NCI-H2227 (cell line): ENCODE data around the gene OR2AK2.
A peak's percentile ranks its signal among the peaks of the same experiment; 100 is the strongest.

ENCODE experiments used
- DNase-seq: peaks from one replicate; lab custom pipeline; 2025; ENCODE audit not compliant: unreplicated experiment; lab: John Stamatoyannopoulos, UW

Gene OR2AK2, protein sequence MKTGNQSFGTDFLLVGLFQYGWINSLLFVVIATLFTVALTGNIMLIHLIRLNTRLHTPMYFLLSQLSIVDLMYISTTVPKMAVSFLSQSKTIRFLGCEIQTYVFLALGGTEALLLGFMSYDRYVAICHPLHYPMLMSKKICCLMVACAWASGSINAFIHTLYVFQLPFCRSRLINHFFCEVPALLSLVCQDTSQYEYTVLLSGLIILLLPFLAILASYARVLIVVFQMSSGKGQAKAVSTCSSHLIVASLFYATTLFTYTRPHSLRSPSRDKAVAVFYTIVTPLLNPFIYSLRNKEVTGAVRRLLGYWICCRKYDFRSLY

DNA sequence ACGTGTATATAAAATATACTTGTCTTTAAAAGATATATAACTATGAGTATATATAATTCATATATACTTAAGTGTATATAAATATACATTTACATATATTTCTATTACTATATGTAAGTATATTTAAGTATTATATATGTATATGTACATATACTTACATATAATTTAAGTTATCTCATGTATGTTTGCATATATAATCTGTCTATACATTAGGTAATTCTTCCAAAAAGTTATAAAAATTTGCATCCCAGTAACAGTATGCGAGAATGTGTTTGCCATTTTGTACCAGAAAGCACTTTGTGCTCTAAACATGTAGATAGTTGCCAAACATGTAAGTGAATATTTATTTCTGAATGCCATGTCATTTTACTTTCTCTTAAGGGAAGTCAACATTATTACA lies at the start of gene OR2AK2:
Gene OR2AK2, plus strand, starts transcription at position 301 of the 400 bp plus-strand sequence. CDS start 144 bp downstream, outside the sequence.
- no peak for DNase-seq

DNA sequence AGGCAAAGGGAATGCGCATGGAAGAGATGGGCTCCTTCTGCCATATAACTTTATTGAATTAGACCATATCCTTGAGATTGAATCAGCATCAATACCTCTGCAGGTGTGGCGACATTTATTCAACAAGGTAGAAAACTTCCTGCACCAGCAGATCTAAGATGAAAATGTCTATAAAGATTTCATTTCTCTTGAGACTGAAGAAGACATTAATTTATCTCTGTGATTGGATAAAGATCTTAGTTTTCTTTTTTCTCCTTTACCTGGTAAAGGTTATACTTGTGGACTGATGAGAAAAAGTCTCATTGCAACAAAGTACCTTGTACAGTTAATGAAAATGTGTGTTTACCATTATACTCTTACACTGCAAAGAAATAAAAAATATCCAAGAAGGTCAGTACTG lies 45.1 kb upstream of the OR2AK2 start, which contains the start of gene OR2T8:
Gene OR2T8, plus strand, starts transcription at position 301 of the 400 bp plus-strand sequence. CDS start 766 bp downstream, outside the sequence.
- DNase-seq, result no peak

DNA sequence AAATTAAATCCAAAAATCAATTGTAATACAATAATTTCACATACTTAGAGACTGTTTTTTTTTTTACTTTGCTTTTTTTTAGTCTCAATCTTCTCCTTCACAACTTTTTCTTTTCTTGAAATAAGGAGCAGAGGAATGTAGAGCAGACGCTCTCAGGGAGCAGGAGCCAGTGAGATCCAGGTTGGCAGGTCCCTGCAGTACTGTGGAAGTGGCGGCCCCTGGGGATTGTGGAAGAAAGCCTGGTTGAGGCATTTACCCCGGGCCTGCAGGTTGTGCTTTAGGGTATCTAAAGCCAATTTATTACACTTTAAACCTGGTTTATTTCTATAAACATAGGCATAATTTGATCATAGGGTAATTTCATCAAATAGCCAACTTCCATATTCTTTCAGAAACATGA lies 41.1 kb upstream of the OR2AK2 start:
- no peak for DNase-seq

DNA sequence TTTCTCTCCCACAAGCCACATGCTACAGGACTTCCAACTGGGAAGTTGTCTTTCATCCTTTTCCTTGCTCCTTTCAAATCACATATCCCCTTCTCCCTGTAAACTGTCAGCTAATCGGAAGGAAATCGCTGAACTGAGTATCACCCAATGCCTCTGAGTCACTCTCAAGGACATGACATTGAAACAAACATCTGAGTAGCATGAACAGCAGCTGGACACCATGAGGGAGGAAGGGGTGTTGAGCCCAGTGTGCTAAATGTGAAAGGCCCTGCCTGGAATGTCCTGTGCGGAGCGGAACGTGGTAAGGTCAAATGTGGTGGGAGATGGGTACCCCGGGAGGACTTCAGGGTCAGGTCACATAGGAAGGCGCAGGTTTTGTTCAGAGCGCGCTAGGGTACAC lies 40.2 kb upstream of the OR2AK2 start, which contains the start of gene OR2AJ1:
Gene OR2AJ1, plus strand, starts transcription at position 22 of the 400 bp plus-strand sequence. CDS start 8,880 bp downstream, outside the sequence.
- DNase-seq, result no peak

GRCh38 chr1:247933989-247934388 lies 31.0 kb upstream of the OR2AK2 start:
- no peak for DNase-seq

DNA sequence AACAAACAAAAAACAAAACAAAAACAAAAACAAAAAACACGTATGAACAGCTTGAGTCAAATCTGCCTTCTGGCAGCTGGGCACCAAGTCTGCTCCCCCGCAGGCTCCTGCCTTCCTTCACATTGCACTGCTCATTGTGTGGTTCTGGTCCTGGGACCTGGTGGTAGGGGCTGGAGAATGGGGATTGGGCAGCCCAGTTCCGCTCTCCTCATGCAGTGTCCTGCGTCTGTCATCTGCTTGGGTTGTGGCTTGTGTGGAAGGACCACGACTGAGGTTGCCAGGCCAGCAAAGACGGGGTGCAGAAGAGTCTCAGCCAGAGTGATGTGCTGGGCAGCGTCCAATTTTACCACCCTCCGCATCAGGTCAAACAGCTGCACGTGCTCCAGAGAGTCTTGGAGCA lies 29.3 kb upstream of the OR2AK2 start:
- no peak for DNase-seq

GRCh38 chr1:247936415-247936814 lies 28.6 kb upstream of the OR2AK2 start:
- no peak for DNase-seq

DNA sequence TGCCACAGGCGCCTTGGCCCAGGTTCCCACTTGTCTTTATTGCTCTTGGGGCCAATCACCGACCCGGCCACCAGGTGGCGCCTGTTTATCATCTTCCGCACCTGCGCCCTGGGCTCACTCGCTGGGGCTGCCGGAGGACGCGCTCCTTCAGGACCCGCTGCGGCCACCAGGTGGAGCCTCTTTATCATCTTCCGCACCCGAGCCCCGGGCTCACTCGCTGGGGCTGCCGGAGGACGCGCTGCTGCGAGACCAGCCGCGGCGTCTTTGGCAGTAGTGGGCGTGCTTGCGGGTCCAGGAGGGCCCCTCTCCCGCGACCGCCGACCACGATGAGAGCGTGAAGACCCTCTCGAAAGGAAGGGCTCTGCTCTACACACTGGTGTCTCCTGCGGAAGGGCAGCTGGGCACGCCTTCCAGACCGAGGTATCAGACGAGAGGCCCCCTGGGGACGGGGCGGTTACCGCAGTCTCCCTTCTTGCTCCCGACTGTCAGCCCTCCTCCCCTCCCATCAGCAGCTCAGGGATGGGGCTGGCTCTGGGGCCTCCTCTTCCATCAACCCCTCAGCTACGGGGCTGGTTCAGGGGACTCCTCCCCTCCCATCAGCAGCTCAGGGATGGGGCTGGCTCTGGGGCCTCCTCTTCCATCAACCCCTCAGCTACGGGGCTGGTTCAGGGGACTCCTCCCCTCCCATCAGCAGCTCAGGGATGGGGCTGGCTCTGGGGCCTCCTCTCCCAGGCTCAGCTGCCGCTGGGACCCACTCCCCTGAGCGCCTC lies 27.9 kb upstream of the OR2AK2 start:
- DNase-seq, result peak; percentile 51

- DNase-seq, result no peak
Measured at GRCh38 chr1:247942624-247943023, 22.4 kb upstream of the OR2AK2 start.

DNA sequence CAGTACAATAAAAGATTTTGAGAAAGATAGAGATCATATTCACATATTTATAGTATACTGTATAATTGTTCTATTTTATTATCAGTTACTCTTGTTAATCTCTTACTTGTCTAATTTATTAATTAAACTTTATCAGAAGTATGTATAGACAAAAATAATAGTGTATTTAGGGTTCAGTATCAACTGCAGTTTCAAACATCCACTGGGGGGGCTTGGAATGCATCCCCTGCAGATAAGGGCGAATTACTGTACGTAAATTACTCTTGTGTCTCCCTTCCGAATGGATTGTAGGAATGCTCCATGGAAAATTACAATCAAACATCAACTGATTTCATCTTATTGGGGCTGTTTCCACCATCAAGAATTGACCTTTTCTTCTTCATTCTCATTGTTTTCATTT lies 16.5 kb upstream of the OR2AK2 start, which contains the start of gene OR2L8:
Gene OR2L8, plus strand, starts transcription at position 301 of the 400 bp plus-strand sequence. Its CDS starts 0 bp downstream, at position 301.
- no peak for DNase-seq

GRCh38 chr1:247953408-247953807 lies 11.6 kb upstream of the OR2AK2 start:
- DNase-seq, result no peak

- DNase-seq, result no peak
Measured at GRCh38 chr1:247961791-247962190, 3.2 kb upstream of the OR2AK2 start.

- DNase-seq, result no peak
Measured at GRCh38 chr1:247962911-247963588, 2.0 kb upstream of the OR2AK2 start.

- no peak for DNase-seq
Measured at GRCh38 chr1:247966532-247967204, 1.6 kb downstream of the OR2AK2 start.

DNA sequence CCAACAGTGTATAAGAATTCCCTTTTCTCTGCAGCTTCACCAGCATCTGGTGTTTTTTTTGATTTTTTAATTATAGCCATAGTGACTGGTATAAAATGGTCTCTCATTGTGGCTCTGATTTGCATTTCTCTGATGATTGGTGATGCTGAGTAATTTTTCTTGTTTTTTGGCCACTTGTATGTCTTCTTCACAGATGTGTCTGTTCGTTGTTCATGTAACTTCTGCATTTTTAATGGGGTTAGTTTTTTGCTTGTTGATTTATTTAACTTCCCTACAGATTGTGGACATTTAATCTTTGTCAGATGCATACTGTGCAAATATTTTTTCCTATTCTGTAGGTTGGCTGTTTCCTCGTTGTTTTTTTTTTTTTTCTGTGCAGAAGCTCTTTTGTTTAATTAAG lies 28.0 kb downstream of the OR2AK2 start:
- DNase-seq, result no peak

- no peak for DNase-seq
Measured at GRCh38 chr1:247998811-247999210, 33.8 kb downstream of the OR2AK2 start.

DNA sequence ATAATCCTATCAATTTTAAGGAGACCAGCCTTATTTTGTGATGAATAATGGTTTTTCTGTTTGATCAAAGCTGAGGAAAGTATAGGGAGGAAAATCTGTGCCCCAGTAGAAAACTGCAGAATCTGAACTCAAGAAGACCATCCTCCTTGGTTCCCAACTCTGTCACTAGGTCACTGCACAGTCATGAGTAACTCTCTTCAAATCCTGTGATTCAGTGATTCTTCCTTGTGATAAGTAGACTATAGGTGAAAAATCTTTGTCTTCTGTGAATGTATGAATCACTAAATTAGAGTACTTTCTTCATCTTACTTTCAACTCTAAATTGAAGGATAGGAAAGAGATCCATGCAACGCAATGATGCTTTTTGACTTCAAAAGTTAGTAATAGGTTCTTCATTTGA lies 35.1 kb downstream of the OR2AK2 start:
- DNase-seq, result no peak

- no peak for DNase-seq
Measured at GRCh38 chr1:248007778-248008177, 42.7 kb downstream of the OR2AK2 start.

GRCh38 chr1:248009681-248010080 lies 44.6 kb downstream of the OR2AK2 start:
- DNase-seq, result no peak

DNA sequence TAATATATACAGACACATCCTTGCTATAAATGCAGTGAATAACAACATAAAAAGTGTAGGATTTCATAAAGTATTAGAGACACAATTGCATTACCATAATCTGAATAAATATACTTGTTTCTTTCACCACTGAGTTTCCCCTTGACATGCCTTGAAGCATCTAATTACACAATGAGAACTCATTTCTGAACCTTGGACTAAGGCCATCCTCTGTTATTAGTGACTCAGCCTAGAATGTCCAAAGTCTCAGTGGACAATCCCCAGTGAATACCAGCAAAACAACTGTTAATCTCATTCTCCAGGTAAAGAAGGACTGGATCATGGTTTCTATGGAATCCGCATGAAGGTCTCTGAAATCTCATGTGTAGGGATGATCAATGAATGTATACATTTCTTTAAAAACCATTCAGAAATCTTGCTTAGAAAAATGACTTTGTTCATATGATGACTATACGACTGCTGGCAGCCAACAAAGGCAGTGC lies 48.2 kb downstream of the OR2AK2 start, which contains the start of gene OR2L5:
Gene OR2L5, plus strand, starts transcription at position 432 of the 482 bp plus-strand sequence. CDS start 8,288 bp downstream, outside the sequence.
- no peak for DNase-seq

DNA sequence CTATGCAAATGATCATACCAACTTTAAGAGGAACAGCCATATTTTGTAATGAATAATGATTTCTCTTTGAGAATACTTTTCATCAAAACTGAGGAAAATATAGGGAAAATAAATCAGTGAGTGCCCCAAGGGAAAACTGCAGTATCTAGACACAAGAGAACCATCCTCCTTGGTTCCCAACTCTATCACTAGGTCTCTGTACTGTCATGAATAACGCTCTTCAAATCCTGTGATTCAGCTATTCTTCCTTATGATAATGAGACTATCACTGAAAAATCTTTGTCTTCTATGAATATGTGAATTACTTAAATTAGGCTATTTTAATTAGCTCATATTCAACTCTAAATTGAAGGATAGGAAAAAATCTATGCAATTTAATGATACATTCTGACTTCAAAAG lies 50.8 kb downstream of the OR2AK2 start:
- DNase-seq, result no peak
